GM21381 (cell line): ENCODE data around the gene GNG8.

ENCODE experiments used
- ATAC-seq: cut with Tn5 transposase; IDR thresholded peaks from one replicate; pipeline ENCODE4 v1.9.1; 2021; ENCODE audit warnings: mild to moderate bottlenecking, moderate library complexity; ENCODE audit not compliant: unreplicated experiment

The GNG8 gene

DNA sequence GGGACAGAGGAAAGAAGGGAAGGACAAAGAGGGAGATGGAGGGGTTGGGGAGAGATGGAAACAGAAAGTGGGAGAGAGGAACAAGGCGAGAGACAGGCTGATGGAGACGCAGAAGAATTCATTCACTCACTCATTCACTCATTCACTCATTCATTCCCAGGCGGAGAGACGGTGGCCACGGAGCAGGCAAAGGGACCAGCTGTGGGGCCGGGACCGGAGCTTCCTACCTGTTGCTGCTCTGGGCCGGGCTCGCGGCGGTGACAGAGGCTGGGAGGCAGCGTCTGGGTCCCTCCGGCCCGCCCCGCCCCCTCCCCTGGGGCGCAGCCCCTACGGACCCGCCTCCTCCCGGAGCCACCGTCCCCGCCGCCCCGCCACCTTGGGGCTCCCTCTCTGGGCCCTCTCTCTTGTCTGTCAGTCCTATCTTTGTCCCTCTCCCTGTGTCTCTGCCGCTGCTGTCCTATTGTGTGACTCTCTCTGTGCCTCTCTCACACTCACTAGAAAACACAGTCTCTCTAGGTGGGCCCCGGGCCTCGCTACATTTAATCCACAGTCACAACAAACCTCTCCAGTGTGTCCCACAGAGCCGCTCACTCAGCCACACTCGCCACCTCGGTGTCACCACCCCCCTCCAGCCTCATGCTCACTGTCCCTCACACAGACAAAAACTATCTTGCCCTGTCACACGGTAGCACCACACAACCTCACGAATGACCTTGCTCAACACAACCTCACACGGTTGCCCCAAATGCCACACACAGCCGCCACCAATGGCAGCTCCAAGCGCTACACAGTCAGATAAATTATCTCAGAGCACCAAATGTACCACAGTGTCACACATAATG is at the start of gene GNG8:
Gene GNG8 (minus strand): TSS at position 283 of the 842 bp plus-strand sequence. CDS start 1,520 bp downstream, outside the sequence.
- ATAC-seq, result no peak

- no peak for ATAC-seq
Observed at GRCh38 chr19:46685189-46685588, 49.2 kb upstream of the GNG8 start.

GRCh38 chr19:46678110-46678732 is 42.2 kb upstream of the GNG8 start:
- no peak for ATAC-seq

DNA sequence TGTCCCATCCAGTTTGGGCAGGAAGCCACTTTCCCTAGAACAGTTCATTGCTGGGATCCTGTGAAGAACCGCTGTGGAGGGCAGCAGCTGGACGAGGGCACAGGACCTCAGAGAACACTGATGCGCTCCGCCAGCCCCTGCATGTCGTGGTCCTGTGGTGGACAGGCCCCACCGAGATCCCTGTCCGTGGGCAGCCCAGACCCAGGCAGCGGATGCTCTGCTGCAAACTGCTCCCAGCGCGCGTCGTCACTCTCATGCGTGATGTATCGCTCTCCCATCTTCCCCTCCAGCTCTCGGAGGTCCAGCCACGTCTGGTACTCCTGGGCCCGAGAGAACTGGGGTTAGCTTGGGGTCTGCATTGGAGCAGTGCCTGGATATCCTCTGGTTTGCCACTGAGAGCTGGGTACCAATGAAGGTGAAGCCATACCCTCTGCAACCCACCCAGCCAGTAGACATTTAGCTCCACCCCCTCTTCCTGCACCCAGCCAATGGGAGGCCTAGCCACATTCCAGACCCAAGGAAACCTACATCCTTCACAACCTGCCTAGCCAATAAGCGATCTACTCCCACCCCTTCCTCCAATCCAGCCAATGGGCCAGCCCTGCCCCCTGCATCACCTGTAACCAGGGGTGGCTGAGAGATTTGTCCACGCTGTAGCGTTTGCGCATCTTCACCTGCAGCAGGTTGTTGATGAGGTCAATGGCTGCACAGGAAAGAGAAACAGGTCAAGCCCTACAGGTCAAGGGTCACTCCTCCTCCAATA is 38.6 kb upstream of the GNG8 start:
- no peak for ATAC-seq

GRCh38 chr19:46670813-46671212 is 34.8 kb upstream of the GNG8 start:
- ATAC-seq, result no peak

DNA sequence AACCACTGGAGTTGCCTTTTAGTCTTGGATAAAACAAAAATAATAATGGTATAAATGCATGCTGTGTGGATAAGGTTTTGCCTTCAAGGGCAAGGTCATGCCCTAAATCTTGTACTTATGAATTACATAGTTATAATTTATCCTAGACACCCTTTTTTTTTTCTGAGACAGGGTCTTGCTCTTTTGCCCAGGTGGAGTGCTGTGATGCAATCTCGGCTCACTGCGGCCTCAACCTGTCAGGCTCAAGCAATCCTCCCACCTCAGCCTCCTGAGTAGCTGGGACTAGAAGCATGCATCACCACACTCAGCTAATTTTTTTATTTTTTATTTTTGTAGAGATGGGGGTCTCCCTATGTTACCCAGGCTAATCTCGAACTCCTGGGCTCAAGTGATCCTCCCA is 32.7 kb upstream of the GNG8 start:
- ATAC-seq, result no peak

- no peak for ATAC-seq
Observed at GRCh38 chr19:46665072-46665471, 29.1 kb upstream of the GNG8 start.

- no peak for ATAC-seq
Observed at GRCh38 chr19:46661735-46662592, 26.0 kb upstream of the GNG8 start.

GRCh38 chr19:46661020-46661731 is 25.2 kb upstream of the GNG8 start, which contains the start of gene DACT3:
DACT3 (minus strand) TSS chr19:46661182; CDS start chr19:46661064, 118 bp downstream.
- peak; percentile 90 for ATAC-seq

- ATAC-seq, result peak; percentile 4
Observed at GRCh38 chr19:46660551-46661019, 24.6 kb upstream of the GNG8 start.

- ATAC-seq, result no peak
Observed at GRCh38 chr19:46660008-46660517, 24.1 kb upstream of the GNG8 start.

- ATAC-seq, result no peak
Observed at GRCh38 chr19:46659151-46660007, 23.4 kb upstream of the GNG8 start.

GRCh38 chr19:46656541-46656940 is 20.5 kb upstream of the GNG8 start:
- no peak for ATAC-seq

DNA sequence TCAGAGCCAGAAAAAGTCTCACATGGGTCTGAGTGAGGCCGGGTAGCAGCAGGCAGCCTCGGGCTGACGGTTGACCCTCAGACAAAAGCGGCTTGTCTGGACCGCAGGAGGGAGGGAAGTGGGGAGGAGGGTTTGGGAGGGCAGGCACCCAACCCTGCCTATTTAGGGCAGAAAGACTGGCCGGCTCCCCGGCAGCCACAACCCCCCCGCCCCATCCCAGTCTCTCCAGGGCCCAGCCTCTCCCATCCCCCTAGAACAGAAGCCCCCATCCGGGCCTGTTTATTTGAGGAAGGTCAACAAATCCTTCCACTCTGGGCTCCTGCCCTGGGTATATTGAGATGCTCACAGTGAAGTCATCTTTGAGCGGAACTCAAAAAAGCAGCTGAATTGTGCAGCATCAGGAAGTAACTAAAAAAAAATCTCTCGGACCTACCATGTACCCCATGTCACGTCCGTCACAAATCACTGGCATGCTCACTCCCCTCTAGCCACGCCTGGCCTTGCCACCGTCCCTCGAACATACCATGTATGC is 18.7 kb upstream of the GNG8 start:
- no peak for ATAC-seq

DNA sequence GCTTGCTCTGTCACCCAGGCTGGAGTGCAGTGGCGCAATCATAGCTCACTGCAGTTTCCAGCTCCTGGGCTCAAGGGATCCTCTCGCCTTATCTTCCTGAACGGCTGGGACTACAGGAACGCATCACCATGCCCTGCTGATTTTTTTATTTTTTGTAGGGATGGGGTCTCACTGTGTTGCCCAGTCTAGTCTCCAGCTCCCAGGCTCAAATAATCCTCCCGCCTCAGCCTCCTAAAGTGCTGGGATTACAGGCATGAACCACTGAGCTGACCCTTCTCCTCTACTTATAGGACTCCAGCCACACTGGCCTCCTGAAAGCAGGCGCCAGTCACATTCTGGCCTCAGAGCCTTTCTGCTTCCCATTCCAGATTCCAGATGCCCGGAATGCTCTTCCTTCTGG is 14.4 kb upstream of the GNG8 start:
- no peak for ATAC-seq

DNA sequence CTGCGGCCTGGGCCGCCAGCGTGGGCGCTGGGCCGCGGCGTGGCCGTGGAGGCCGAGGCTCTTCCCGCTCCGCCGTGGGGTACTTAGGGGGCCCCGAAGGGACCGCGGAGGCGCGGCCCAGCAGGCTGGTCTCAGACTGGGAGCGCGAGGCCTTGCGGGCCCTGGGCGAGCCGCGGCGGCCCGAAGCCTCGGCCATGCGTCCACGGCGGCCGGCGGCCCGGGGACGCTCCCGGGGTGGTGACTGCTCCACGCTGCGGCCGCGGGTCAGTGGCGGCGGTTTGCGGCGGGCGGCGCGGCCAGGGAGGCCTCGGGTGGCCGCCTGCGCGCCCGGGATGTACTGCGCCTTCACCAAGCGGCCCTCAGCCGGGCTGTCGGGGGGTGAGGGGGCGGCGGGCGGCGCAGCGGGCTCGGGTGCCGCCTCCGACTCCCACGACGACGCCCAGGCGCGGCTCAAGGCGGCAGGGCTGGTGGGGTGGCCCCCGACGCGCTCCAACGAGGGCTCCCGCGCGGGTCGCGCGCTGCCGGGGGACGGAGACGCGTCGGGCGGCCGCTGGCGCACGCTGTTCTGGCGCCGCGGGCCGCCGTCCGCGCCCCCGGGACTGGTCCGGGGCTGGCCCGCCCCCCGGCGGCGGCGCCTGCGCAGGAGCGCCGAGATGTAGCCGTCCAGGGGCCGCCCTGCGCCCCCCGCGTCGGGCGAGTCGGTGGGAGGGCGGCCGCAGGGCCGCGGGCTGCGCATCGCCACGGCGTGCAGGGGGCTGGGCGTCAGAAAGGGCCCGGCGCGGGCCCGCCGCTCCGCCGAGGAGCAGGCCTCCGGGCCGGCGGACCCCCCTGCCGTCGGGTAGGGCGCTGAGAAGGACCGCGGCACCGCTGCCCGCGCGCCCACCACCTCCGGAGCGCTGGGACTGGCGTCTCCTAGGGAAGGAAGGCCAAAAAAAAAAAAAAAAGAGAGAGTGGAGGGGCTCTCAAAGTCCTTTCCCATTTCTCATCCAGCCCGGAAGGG is 13.3 kb upstream of the GNG8 start:
- ATAC-seq, result no peak
